Mucosa of descending colon (tissue), 3 donors: ENCODE data around the gene SLC23A2. TPM values are rescaled to one million over a fixed set of nuclear protein-coding genes. Genes with fewer than 3 reads are reported as not detected.

Experiments
- ATAC-seq: fragments of 200-7000 bp; cut with Tn5 transposase; one replicate; pipeline ENCODE4 v1.9.1; 2020; ENCODE audit warnings: mild to moderate bottlenecking, moderate library complexity
- DNase-seq, 3 donors: peaks; one replicate each; pipeline ENCODE4 v3.0.0-alpha.2; 2020
- H3K36me3 ChIP-seq: fragments of 200-600 bp; one replicate; pipeline ENCODE4 v1.8.0; 2021; ENCODE audit warnings: low read depth, mild to moderate bottlenecking
- H3K4me1 ChIP-seq: fragments of 200-600 bp; one replicate; pipeline ENCODE4 v1.8.0; 2021; ENCODE audit warnings: low read depth, mild to moderate bottlenecking
- H3K4me3 ChIP-seq: fragments of 200-600 bp; one replicate; pipeline ENCODE4 v1.8.0; 2021; ENCODE audit warnings: mild to moderate bottlenecking
- H3K9me3 ChIP-seq: fragments of 200-600 bp; one replicate; pipeline ENCODE4 v1.8.0; 2021; ENCODE audit warnings: mild to moderate bottlenecking
- intact Hi-C, 2 donors: fragments of 100-400 bp; cut with DNase I in 1 of 2; cut with micrococcal nuclease in 1 of 2; formaldehyde crosslinking; loops; one replicate each; pipeline versions ENCODE4 v1.11.0 to v1.11.1; 2022; cut with DNase I, micrococcal nuclease
- total RNA-seq, 3 donors: library from RNA; stranded (reverse); fragmentation: NEBNext Ultra II Directional in 2 of 3; extraction: Animal tissue kit (Norgen Biotek cat#: 25700) in 2 of 3; gene quantifications; one replicate each; pipeline versions ENCODE4 v1.2.1 to v1.2.4, GENCODE V29; 2021 to 2023
- TF ChIP-seq, protein P1 (sequence below): fragments of 200-600 bp; IDR thresholded peaks from one replicate; pipeline ENCODE4 v1.8.0; 2022; ENCODE audit warnings: antibody characterized with exemption, mild to moderate bottlenecking
- donor health status: DM: no; HTN: no; CAD: no; lungs with moderate emphysema.
- donor health status: DM: no; HTN: no; CAD: no.
- donor health status: DM: no; HTN: yes; CAD: no.

SLC23A2 gene
- total RNA-seq, 3 donors from 2014 or later = 9.1 to 15.4 (median 9.4) TPM

DNA sequence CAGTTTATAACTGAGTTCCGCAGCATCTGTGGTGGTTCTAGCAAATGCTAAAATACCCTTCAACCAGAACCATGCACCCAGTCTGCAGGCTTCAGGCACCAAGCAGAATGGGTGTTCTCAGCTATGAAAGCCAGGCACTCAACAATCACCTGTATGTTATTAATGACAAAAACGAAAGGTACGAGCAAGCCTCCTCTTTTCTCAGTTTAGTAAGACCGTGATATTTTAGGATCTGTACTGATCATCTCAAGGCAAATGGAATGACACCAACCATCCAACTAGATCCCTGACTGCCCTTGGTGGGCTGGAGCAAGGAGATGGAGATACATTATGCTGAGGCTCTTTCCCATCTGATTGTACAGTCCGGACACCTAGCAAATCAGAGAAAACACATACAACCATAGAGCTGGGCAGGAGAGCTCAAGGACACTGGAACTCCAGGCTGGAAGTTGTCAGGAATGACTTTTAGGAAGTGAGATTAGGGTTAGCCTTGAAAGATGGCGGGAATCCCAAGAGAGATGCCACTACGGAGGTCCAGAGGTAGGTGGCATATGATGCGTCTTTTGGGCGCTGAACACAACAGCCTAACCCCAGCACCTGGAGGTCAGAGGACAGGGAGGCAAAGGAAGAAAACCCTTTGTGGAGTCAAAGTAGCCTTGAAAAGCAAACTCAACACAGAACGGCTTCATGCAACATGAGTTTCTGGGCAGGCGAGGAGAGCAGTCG, 33.4 kb downstream of the SLC23A2 start:
- TF ChIP-seq, protein P1, sequence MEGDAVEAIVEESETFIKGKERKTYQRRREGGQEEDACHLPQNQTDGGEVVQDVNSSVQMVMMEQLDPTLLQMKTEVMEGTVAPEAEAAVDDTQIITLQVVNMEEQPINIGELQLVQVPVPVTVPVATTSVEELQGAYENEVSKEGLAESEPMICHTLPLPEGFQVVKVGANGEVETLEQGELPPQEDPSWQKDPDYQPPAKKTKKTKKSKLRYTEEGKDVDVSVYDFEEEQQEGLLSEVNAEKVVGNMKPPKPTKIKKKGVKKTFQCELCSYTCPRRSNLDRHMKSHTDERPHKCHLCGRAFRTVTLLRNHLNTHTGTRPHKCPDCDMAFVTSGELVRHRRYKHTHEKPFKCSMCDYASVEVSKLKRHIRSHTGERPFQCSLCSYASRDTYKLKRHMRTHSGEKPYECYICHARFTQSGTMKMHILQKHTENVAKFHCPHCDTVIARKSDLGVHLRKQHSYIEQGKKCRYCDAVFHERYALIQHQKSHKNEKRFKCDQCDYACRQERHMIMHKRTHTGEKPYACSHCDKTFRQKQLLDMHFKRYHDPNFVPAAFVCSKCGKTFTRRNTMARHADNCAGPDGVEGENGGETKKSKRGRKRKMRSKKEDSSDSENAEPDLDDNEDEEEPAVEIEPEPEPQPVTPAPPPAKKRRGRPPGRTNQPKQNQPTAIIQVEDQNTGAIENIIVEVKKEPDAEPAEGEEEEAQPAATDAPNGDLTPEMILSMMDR = no peak
- Histone ChIP-seq H3K4me1 (no peaks in the 10 kb centered on the region), H3K36me3 (no peaks in the 10 kb centered on the region), H3K9me3 (no peaks in the 10 kb centered on the region), H3K4me3 (no peak overlapping the region)
- intact Hi-C loops = no loop called here
- ATAC-seq (no peak), DNase-seq (no peak)

DNA sequence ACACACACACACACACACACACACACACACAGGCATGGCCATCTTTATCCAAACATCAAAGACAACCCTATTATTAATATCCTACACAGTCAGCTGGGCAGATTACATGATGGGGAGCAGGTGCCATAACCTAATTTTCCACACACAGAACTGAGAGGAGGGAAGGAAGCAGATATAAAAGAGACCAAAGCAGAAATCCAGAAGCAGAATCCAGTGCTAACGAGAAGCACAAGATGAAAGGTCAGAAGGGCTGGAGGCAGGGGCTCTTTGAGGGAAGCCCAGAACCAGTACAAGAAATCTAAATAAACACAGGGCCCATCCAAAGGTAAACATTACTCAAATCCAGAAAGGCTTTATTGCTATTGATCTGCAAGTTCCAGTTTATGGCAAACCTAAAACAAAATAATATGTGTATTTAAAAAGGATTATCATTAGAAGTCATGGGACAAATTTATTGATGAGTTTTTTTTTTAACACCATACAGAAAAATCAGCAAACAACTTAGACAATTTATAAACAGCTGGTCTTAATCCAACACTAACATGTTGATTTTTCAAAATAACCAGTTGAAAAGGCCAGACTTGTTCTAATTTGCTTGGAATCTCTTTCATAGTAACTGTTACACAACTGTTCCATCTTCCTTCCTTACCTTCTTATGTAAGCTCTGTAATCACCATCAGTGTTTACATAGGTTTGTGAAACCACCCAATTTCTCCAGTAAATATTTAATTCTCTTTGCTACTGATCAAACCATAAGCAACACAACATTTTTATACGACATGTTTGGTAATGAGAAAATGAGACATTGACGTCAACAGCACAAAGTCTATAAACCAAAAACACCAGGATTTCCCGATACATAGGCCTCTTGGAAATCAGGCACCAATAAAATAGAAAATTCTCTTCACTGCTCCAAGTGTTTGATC, 34.2 kb downstream of the SLC23A2 start:
- DNase-seq (no peak), ATAC-seq (no peak)
- TF ChIP-seq, protein P1 = no peak
- no peaks in the 10 kb centered on the region for H3K4me1 ChIP-seq
- intact Hi-C loops = no loop called here
- no peak overlapping the region for H3K4me3 ChIP-seq
- H3K9me3 ChIP-seq = no peaks in the 10 kb centered on the region
- no peaks in the 10 kb centered on the region for H3K36me3 ChIP-seq

- ATAC-seq (peak; percentile 61), DNase-seq (no peak)
- Histone ChIP-seq H3K4me3 (no peak overlapping the region), H3K36me3 (no peaks in the 10 kb centered on the region), H3K4me1 (no peaks in the 10 kb centered on the region), H3K9me3 (no peaks in the 10 kb centered on the region)
- intact Hi-C loops = no loop called here
- TF ChIP-seq, protein P1 = no peak
Observed at GRCh38 chr20:4962241-4962855, 39.0 kb downstream of the SLC23A2 start.

DNA sequence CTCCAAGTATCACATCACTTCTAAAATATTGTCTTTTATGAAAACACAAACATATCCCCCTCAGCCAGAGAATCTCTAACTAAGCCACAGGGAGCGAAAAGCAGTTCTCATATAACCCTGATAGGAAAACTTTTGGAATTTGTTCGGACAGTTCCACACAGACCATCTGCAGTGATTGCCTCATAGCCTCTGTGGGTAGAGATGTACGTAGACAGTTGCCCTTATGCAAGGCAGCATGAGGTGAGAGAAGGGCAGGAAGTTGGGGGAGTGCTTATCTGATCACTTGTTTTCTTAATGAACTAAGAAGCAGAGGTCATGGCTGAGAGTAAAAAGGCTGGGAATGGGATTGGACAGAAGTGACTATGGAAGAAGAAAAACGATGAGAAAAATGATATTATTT, 39.6 kb downstream of the SLC23A2 start:
- Histone ChIP-seq H3K36me3 (no peaks in the 10 kb centered on the region), H3K9me3 (no peaks in the 10 kb centered on the region), H3K4me1 (no peaks in the 10 kb centered on the region), H3K4me3 (no peak overlapping the region)
- TF ChIP-seq, protein P1 = no peak
- intact Hi-C loops = no loop called here
- ATAC-seq (peak; percentile 62), DNase-seq (no peak)

DNA sequence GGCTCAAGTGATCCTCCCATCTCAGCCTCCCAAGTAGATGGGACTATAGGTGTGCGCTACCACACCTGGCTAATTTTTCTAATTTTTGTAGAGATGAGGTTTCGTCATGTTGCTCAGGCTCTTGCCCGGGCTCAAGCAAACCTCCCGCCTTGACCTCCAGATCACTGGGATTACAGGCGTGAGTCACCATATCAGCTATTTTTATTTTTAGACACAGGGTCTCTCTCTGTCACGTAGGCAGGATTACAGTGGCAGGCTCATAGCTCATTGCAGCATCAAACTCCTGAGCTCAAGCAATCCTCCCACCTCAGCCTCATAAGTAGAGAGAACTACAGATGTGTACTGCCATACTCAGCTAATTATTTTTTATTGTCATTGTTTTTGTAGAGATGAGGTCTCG, 41.7 kb downstream of the SLC23A2 start:
- Histone ChIP-seq H3K4me1 (no peaks in the 10 kb centered on the region), H3K4me3 (no peak overlapping the region), H3K36me3 (no peaks in the 10 kb centered on the region), H3K9me3 (no peaks in the 10 kb centered on the region)
- no peak for DNase-seq
- ATAC-seq = no peak
- TF ChIP-seq, protein P1 = no peak
- intact Hi-C loops = no loop called here
